Activated CD8-positive, alpha-beta memory T cell treated with anti-CD3 and anti-CD28 coated beads for 4 hours (primary cell): Measurements from ENCODE around the gene ZNF500.
A peak's percentile ranks its signal among the peaks of the same experiment; 100 is the strongest.

Source experiments
- DNase-seq, 2 donors: peaks; one replicate each; pipeline ENCODE4 v3.0.0-alpha.2; 2020; ENCODE audit warnings: low read depth in 2 of 2

The ZNF500 gene

DNA sequence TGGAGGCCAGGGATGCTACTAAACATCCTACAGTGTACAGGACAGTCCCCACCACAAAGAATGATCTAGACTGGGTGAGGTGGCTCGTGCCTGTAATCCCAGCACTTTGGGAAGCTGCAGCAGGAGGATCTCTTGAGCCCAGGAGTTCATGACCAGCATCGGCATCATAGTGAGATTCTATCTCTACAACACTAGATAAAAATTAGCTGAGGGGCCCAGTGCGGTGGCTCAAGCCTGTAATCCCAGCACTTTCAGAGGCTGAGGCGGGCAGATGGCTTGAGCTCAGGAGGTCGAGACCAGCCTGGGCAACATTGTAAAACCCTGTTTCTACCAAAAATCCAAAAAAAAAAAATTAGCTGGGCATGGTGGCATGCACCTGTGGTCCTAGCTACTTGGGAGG is 5.4 kb upstream of the ZNF500 start:
- DNase-seq, result no peak

DNA sequence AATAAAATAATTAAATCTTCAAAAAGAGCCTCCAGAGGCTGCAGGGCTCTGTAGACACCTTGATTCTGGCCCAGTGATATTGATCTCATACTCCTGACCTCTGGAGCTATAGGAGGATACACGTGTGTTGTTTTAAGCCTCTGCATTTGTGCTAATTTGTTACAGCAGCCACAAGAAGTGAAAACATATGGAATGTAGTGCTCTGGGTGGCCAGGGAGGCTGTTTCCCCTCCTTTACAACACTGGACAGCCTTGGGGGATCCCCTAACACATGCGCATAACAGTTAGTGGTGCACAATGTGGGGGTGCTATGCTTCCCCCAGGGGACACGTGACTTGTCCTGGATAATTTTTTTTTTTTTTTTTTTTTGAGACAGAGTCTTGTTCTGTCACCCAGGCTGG is 4.7 kb upstream of the ZNF500 start:
- DNase-seq, result no peak

DNA sequence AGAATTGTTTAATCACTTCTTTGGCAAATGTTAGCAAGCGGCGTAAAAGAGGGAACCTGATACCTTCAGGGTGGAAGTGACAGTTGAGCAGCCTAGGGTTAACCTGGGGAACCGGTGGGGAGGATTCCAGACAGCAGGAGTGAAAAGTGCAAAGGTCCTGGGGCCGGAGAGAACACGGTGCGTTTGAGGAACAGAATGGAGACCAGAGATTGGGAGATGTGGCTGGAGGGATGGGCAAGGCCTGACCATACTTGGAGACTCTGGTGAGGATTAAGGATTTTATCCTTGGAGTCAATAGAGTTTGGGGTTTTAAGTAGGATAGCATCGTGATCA is 2.3 kb upstream of the ZNF500 start:
- DNase-seq, result no peak

DNA sequence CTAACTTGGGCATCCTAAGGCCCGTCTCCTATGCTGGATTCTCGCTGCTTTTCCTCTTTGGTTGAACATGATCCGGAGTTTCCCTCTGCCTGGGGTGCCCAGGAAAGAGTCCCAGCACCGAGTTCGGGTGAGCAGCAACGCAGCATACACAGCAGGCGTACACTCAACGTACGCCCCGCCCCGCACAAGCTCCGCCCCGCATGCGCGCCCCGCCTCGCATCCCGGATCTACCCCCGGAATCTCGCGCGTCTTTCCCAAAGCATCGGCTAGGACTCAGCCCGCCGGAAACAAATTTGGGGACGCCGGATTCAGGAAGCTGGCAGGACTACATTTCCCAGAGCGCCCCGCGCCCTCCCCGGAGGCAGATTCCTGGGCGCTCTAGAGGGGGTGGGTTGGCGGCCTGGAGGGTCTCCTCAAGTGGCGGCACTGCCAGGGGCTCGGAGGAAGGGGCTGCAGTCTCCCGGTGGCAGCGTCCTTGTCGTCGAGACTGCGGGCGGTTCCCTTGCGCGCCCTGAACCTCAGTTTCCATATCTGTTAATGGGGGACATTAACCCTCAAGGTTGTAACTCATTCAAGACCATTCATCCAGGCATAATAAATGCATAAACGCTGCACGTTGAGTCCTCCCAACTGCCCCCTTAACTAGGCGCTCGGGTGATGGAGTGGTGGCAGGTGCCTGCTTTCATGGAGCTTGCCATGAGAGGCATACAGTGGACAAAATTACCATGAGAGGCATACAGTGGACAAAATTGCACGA is 1.8 kb upstream of the ZNF500 start:
- peak; percentile 58 to 71 for DNase-seq

DNA sequence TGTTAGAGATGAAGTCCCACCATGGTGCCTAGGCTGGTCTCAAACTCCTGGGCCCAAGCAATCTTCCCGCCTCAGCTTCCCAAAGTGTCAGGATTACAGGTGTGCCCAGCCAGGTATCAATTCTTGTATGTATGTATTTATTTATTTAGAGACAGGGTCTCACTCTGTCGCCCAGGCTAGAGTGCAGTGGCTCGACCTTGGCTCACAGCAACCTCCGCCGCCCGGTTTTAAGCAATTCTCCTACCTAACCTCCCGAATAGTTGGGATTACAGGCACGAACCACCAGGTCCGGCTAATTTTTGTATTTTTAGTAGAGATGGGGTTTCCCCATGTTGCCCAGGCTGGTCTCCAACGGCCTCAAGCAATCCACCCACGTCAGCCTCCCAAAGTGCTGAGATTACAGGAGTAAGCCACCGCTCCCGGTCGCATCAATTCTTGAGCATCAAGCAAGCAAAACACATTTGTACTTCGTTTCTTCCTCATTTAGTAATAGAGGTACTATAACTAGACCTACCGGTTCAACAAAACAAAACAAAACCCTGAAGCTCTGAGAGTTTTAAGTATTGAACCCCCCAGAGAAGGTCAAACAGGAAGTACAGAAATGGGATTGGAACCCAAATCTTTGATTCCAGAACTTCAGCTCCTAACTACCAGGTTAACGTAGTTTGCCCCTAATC is 1.0 kb upstream of the ZNF500 start:
- no peak for DNase-seq

DNA sequence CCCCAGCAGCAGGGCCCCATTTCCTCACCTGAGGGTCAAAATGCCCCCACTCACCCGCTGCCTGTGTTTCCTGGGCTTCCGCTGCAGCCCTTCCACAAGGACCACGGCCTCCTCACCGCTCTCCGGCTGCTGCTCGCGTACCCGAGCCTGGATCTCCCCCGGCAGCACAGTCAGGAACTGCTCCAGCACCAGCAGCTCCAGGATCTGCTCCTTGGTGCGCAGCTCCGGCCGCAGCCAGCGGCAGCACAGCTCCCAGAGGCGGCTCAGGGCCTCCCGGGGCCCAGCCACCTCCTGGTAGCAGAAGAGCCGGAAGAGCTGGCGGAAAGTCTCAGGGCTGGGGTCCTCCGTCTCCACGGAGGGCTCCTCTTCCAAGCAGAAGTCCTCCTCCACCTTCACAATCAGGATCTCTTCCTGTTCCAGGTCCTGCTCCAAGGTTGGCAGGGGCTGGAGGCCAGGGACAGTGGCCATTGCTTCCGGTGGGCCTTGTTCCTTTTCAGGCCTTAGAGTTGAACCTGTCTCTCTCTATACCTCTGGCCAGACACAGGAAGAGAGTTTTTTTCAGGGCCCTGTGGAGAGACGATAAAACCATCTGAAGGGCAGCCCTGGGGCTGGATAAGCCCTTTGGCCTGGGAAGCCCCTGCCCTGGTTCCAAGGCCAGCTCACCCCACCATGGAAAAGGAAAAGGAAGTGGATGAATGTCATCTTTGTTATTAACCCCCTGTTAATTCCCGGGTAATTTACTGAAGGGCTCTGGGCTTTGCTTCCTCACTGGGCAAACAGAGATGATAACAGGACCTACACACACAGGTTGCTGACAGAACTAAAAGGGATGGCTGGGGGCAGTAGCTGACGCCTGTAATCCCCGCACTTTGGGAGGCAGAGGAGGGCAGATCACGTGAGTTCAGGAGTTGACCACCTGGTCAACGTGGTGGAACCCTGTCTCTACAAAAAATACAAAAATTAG is 1.2 kb downstream of the ZNF500 start:
- DNase-seq, result no peak

DNA sequence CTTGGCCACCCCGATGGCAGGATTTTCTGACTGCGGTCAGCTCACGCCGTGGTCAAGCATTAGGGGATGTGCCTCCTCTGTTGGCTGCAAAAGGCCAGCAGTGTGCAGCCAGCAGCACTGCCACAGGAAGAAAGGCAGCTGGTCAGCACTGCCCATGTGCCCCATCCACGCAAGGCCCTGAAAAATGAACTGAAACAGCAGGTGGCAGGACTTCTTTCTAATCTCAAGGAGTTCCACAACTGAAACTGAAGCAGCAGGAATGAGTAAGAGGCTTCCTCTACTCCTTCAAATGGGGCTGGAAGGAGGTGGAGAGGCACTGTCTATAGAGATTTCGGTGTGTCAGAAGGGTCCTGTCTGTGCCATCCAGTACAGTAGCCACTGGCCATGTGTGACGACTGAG is 3.2 kb downstream of the ZNF500 start:
- no peak for DNase-seq

DNA sequence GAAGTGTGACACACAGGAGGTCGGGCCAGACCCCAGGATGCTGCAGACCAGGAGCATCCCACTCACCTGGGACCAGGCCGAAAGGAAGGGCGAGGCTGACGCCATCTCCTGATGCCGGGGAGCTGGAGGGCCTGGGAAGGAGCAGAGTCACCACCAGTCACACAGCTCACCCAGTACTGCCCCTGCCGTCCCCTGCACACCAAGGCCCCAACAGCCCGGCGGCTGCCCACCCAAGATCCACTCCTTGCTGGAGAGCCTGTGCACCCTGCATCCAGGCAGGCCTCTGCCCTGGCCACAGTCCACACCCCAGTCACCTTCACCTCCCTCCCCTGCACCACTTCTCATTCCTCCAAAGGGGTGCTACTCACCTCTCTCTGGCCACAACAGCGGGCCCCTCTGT is 4.8 kb downstream of the ZNF500 start:
- DNase-seq, result no peak

DNA sequence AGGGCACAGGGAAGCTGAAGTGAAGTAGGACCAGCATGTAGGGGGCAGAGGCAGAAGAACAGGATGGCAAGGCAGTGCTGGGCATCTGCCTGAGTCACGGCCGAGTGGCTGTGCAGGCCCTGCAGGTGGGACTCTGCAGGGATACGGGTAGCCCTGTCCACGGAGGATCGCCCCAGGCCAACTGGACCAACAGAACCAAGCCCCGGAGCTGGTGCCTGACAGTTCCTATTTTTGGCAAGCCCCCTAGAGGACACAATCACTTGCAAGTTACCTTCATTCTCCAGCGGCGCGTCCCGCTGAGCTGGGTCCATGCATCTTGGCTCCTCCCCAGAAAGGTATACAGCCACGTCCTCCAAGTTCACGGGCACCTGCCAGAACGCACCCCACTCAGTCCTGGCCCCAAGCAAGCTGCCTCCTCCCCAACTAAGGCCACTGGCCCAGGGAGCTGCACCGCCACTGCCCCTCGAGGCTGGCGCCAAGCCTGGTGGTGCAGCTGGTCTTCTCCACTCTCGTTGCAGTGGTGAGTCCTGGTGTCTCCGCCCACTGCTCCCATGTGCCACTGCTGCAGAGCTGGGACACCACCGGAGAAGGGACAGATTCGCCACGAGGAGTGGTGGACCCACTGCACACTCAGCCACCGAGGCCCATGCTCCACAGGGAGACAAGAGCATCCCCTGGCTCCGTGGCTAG is 6.6 kb downstream of the ZNF500 start:
- no peak for DNase-seq

DNA sequence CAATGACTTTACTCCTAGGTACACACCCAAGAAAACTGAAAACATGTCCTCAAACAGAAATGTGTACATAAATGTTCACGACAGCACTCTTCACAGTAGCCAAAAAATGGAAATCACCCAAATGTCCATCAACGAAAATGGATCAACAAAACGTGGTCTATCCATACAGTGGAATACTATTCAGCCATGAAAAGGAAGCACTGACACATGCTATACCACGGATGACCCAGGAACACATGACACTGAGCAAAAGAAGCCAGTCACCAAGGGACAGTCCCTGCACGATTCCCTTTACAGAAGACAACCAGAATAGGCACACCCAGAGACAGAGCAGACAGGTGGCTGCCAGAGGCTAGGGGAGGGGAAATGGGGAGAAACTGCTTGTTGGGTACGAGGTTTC is 11.3 kb downstream of the ZNF500 start:
- DNase-seq, result no peak

DNA sequence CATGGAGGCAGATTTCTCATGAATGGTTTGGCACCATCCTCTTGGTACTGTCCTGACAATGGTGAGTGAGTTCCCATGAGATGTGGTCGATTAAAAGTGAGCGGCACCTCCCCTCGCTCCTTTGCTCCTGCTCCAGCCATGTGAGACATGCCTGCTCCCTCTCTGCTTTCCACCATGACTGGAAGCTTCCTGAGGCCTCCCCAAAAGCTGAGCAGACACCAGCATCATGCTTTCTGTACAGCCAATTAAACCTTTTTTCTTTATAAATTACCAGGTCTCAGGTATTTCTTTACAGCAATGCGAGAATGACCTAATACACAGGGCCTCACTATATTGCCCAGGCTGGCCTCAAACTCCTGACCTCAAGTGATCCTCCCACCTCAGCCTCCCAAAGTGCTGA is 12.1 kb downstream of the ZNF500 start:
- no peak for DNase-seq

DNA sequence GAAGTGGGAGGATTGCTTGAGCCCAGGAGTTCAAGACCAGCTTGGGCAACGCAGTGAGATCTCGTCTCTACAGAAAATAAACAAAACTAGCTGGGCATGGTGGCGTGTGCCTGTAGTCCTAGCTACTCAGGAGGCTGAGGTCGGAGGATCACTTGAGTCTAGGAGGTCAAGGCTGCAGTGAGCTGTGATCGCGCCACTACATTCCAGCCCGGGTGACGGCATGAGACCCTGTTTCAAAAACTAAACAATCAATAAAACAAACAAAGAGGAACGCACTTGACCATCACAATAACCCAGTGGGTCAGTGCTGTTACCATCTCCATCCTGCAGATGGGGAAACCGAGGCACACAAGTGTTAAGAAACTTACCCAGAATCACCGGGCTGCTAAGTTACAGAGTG is 13.7 kb downstream of the ZNF500 start:
- DNase-seq, result no peak

DNA sequence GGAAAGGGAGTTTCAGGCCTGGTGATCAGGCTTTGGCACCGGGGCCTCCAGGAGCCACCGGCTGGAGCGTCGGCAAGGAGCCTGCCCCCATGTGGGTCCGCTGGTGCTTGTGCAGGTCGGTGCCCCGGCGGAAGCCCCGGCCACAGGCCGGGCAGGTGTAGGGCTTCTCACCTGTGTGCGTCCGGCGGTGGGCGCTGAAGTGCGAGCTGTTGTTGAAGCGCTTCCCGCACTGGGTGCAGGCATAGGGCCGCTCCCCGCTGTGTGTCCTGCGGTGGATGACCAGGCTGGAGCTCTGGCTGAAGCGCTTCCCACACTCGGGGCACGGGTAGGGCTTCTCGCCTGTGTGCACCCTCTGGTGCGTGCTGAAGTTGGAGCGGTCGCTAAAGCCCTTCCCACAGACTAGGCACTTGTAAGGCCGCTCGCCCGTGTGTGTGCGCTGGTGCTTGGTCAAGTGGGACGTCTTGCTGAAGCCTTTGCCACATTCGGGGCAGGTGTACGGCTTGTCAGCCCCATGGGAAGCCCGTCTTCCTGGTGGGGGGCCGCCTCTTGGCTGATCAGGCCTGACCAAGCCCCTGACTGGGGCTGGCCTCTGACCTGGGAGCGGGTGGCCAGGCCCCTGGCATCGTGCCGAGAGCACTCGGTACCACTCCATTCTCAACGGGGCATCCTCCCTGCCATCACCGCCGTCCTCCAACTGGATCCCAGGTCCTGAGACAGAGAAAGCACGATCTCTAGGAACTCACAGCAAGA is 14.4 kb downstream of the ZNF500 start:
- DNase-seq, result no peak

DNA sequence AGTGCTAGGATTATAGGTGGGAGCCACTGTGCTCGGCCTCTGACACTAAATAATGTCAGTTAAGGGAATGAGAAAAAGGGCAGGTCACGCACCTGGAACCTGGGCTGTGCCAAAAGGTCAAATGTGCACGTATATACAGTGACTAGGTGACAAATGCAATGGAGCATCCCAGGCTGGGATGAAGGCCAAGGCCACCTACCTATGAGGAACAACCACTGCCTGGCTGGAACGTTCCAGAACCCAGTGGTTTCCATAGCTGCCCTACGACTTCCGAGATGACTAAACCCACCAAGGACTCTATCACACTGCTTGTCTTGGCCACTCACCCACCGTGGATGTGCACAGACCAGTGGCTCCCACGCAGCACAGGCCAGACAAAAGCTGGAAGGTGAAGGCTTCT is 16.1 kb downstream of the ZNF500 start:
- DNase-seq, result no peak

DNA sequence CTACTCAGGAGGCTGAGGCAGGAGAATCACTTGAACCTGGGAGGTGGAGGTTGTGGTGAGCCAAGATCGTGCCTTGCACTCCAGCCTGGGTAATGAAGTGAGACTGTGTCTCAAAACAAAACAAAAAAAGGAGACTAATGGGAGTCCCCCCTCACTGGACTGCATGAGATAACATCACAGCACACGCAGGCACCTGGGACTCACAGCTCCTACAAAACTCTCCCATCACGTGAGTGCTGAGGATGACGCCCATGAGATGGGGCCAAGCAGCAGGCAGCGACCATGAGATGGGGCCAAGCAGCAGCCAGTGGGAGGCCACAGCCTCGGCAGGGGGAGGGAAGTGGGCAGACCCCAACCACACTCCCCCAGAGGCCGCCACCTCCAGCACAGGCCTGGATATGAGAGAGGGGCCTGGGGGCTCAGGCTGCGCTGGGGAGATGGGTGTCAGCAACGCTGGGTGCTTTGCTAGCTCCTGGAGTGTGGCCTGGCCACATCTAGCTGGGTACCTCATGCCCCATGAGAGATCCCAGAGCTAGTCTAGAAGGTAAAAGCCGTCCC is 17.2 kb downstream of the ZNF500 start:
- DNase-seq, result no peak

DNA sequence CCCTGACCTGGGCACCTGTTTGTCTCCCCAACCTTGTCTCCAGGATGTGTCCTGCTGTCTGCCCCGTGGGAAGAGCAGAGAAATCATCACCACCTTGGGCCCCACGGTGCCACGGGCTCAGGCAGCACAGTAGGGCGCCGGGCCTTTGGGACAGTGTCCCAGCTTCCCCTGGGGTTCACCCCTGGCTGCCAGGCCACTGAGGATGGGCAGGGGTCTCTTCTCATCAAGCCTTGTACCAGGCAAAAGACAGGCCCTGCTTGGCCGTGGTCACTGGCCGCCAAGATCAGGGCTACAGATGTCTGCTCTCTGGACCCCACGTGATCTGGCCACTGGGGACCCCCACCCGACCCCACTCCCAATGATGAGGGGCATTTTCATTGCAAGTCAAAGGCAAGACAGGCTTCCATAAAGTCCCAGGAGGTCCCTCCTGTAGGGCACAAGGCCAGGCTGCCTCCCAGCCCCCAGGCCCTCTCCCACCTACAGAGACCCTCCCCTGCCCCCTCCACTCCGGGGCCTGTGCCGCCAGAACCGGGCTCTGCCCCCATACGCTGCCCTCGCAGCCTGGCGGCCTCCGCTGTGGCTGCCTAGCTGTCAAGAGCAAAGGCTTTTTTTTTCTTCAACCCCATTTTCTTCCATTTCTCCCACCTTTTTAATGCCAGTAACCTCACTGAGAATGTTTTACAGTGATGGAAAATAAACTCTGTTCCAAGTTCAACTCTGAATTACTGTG is 18.1 kb downstream of the ZNF500 start:
- no peak for DNase-seq

DNA sequence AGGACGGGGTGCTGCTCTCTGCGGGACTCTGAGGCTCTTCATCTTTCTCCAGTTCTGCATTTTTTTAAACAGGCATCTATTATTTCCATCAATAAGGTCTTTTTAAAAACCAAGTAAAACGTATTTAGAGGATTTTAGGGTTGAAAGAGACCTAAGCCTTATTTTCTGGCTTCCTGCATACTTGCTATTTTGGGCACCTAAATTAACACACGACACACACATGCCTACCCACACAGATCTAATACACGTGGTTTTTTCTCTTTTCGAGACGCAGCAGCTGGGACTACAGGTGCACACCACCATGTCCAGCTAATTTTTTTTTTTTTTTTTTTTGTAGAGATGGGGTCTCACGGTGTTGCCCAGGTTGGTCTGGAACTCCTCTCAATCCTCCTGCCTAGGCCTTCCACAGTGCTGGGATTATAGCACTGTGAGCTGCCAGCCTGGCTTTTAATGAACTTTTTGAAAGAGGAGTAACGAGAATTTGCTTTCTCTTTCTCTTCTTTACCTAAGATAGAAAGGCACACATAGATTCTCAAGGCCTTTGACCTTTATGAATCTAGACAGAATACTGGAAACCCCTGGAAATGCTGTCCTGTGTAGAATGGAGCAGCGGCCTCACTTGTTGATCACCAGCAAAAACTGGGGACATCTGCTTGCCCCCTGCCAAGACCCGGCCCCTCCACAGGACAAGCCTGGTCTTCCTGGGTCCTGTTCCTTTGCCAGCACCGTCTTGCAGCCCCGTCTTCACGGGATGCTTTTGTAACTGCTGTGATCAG is 18.9 kb downstream of the ZNF500 start:
- no peak for DNase-seq

DNA sequence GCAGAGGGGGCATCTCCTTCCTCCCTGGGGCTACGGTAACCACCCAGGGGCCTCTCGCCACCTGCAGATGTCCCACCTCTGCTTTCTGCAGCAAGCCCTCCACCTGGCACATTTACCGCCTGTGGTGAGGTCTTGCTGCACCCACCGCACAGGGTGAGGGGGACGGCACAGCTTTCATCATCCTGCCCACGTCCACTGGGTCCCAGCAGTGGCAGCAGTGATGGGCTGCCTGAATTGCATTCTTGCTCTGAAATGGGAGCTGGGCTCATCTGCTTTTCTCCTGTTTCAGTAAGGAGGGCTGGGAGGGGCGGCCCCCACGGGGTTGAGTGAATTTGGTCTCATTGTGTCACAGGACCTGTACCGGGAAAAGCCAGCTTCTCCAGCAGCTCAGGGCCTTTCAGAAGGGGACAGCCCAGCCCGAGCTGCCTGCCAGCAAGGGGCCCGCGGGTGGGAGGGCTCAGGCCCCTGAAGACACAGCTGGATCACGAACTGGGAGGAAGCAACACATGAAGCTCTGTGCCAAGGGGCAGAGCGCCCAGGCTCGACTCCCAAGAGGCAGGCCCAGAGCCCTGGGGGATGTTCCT is 19.9 kb downstream of the ZNF500 start:
- no peak for DNase-seq

DNA sequence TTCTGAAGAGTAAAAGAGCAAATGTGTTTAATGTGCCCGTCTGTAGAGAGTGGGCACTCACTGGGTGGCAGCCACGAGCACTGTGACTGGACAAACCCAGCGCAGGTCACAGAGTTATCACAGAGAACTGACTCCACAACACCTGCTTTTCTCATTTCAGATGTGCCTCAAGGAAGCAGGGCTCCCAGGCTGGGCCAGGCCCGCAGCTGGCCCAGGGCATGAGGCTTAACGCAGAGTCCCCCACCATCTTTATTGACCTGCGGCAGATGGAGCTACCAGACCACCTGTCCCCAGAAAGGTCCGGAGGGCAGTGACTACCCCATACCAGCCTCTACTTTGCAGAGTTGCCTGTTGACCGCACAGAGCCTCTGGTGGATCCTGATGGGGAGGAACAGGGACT is 20.7 kb downstream of the ZNF500 start:
- DNase-seq, result no peak
